ENCODE results near the gene HNF4A.

Gene HNF4A

DNA sequence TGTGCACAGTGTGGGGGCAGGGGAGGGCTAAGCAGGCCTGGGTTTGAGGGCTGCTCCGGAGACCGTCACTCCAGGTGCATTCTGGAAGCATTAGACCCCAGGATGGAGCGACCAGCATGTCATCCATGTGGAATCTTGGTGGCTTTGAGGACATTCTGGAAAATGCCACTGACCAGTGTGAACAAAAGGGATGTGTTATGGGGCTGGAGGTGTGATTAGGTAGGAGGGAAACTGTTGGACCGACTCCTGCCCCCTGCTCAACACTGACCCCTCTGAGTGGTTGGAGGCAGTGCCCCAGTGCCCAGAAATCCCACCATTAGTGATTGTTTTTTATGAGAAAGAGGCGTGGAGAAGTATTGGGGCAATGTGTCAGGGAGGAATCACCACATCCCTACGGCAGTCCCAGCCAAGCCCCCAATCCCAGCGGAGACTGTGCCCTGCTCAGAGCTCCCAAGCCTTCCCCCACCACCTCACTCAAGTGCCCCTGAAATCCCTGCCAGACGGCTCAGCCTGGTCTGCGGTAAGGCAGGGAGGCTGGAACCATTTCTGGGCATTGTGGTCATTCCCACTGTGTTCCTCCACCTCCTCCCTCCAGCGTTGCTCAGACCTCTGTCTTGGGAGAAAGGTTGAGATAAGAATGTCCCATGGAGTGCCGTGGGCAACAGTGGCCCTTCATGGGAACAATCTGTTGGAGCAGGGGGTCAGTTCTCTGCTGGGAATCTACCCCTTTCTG is 76.2 kb downstream of the HNF4A start:
- Mint-ChIP-seq H3K4me3 (no peak overlapping the region), H3K9me3 (no peaks in the 10 kb centered on the region), H3K4me1 (no peaks in the 10 kb centered on the region), H3K27ac (no peak overlapping the region), H3K27me3 (peaks cover 16% of the 10 kb centered on the region)
- ATAC-seq (no peak), DNase-seq (no peak)

DNA sequence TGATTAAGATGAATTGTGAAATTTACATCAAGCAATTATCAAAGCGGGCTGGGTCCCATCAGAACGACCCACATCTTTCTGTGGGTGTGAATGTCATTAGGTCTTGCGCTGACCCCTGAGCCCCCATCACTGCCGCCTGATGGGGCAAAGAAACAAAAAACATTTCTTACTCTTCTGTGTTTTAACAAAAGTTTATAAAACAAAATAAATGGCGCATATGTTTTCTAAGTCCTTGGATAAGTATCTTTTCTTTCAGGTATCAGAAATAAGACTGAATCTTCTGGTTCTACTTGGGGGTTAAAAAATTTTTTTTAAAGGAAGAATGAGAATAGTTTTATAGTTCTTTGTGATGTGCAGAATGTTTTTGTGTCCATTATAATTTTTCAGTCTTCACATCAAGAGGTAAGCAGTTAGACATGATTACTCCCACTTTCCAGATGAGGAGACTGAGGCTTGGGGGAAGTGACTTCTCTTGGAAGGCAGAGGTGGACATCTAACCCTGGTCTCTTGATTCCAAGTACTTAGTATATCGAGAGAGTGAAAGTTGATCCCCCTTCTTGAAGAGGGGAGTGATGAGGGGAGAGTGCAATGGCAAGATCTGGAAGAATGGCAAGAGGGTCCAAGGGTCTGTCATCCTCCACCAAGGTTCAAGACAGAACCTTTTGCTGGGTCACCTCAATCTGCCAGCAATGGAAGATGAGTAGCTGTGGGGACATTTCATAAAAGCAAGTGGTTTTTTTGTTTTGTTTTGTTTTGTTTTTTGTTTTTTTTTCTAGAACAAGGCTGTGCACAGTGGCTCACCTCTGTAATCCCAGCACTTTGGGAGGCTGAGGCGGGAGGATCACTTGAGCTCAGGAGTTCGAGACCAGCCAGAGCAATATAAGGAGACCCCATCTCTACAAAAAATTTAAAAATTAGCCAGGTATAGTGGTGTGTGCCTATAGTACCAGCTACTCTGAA is 77.4 kb downstream of the HNF4A start:
- H3K27ac Mint-ChIP-seq, result no peak overlapping the region

DNA sequence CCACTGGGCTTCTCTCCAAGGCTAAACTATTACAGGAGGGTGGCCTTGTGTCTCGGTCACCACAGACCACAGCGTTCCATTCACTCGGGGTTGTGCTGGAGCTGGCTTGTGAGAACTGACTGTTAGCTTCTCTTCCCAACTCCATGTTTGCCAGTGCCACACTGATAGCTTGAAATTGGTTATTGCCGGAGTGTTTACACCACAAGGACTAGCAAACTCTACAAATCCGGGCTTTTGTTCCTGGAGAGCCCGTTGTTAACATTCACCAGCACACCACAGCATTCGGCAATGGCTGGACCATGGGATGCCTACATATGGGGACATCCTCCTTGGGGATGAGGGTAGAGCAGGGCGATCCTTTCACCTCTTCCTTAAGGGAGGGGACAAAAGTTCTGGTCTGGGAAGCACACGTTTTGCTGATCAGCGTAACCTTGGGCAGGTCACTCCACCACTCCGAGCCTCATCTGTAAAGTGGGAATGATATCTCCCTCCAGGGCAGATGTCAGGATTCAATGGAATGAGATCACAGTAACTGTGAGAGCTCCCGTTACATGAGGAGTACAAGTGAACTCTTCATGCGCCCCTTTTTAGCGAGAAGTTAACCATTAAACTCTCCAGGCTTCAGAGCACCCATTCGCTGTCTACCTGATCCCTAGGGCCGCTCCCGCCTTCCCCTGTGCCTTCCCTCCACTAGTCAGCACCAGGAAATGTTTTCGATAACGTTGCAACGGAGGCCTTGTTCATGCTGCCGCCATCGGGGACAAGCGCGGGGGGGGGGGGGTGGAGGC is 78.4 kb downstream of the HNF4A start:
- Mint-ChIP-seq H3K27ac (no peak overlapping the region), H3K9me3 (no peaks in the 10 kb centered on the region), H3K4me3 (no peak overlapping the region), H3K4me1 (no peaks in the 10 kb centered on the region), H3K27me3 (peaks cover 16% of the 10 kb centered on the region)
- ATAC-seq, result no peak
- DNase-seq, result no peak

More for the DNA sequence above, 77.4 kb downstream of the HNF4A start:
- H3K27me3 Mint-ChIP-seq, result peaks cover 16% of the 10 kb centered on the region
- DNase-seq (no peak), ATAC-seq (no peak)
- no peaks in the 10 kb centered on the region for H3K9me3 Mint-ChIP-seq
- H3K4me3 Mint-ChIP-seq, result no peak overlapping the region
- H3K4me1 Mint-ChIP-seq, result no peaks in the 10 kb centered on the region

DNA sequence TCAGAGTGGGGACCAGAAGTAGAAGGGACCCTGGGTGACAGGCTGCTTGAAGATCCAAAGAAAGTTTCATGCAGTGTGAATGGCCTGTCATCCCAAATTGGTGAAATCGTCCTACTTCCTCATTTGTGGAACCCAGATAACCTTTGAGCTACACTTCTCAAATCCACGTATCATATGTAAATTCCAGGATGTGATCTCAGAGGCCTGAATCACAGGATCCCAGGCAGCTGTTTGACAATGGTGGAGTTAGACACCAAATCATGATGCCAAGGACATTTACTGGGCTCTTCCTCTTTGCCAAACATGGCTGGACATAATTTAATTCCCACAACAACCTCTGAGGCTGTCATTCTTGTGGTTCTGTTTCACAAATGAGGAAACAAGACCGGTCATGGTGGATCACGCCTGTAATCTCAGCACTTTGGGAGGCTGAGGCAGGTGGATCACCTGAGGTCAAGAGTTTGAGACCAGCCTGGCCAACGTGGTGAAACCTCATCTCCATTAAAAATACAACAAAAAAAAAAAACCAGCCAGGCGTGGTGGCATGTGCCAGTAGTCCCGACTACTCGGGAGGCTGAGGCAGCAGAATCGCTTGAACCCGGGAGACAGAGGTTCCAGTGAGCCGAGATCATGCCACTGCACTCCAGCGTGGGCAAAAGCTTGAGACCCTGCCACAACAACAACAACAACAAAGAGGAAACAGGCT is 80.3 kb downstream of the HNF4A start:
- Mint-ChIP-seq H3K27ac (peak overlapping the region in 1 of 2 donors; percentile 7), H3K4me3 (no peak overlapping the region), H3K27me3 (peaks cover 16% of the 10 kb centered on the region), H3K4me1 (no peaks in the 10 kb centered on the region), H3K9me3 (no peaks in the 10 kb centered on the region)
- ATAC-seq, result no peak
- DNase-seq, result no peak

DNA sequence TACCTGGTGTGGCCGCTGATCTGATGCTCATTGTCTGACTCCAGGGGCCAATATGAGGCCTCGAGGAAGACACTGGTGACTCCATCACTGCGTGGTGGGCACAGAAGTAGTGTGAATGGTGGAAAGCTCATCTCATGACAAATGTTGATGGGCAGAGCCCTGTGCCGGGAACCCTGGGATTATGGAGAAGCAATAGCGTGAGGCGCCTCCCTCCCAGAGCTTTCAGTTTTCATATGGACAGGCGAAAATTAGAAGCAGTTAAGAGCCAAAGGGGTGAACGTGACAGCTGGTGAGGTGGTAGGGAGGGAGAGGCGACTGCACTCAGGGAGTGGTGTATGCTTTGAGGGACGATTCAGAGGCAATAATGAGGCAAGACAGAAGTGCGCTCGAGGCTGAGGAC is 80.9 kb downstream of the HNF4A start:
- DNase-seq, result no peak
- Mint-ChIP-seq H3K27me3 (peaks cover 16% of the 10 kb centered on the region), H3K4me1 (no peaks in the 10 kb centered on the region), H3K9me3 (no peaks in the 10 kb centered on the region), H3K27ac (no peak overlapping the region), H3K4me3 (no peak overlapping the region)
- ATAC-seq, result no peak

DNA sequence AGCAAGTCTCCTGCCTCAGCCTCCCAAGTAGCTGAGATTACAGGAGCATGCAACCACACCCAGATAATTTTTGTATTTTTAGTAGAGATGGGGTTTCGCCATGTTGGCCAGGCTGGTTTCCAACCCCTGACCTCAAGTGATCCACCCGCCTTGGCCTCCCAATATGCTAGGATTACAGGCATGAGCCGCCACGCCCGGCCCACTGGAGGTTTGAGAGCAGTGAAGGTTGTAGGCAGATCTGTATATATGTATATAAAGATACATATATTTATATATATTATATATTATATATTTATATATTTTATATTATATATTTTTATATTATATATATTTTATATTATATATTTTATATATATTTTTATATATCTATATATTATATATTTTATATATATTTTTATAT is 82.0 kb downstream of the HNF4A start:
- Mint-ChIP-seq H3K4me1 (no peaks in the 10 kb centered on the region), H3K27me3 (peaks cover 9% of the 10 kb centered on the region), H3K9me3 (no peaks in the 10 kb centered on the region), H3K27ac (no peak overlapping the region), H3K4me3 (no peak overlapping the region)
- DNase-seq (no peak), ATAC-seq (no peak)

DNA sequence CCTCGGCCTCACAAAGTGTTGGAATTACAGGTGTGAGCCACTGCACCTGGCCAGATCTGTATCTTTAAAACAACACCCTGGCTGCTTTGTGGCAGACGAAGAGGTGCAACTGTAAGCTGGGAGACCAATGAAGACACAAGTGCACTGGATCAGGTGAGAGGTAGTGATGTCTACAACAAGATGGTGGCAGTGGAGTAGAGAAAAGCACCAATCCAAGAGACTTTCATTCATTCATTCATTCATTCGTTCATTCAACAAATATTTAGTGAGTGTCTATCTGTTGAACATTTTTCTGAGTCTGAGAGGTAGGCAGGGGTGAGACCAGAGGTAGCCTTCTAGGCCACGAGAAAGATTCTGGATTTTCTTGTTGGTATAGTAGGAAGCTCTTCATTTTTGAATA is 83.3 kb downstream of the HNF4A start:
- no peaks in the 10 kb centered on the region for H3K4me1 Mint-ChIP-seq
- no peaks in the 10 kb centered on the region for H3K27me3 Mint-ChIP-seq
- no peak for ATAC-seq
- H3K4me3 Mint-ChIP-seq, result no peak overlapping the region
- no peaks in the 10 kb centered on the region for H3K9me3 Mint-ChIP-seq
- no peak for DNase-seq
- H3K27ac Mint-ChIP-seq, result no peak overlapping the region

DNA sequence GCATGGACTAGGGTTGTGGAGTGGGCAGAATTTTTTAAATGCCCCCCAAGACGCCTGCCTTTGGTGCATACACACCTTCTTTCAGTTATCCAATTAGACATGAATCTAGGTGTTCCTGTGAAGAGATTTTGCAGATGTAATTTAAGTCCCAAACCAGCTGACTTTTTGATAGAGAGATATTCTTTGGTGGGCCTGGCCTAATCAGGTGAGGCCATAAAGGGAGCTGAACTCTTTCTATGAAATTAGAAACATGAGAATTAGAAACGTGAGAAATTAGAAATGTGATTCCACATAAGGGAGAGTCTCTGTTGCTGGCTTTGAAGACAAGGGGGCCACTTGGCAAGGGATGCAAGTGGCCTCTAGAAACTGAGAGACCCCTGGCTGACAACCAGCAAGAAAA is 83.8 kb downstream of the HNF4A start:
- ATAC-seq, result no peak

DNA sequence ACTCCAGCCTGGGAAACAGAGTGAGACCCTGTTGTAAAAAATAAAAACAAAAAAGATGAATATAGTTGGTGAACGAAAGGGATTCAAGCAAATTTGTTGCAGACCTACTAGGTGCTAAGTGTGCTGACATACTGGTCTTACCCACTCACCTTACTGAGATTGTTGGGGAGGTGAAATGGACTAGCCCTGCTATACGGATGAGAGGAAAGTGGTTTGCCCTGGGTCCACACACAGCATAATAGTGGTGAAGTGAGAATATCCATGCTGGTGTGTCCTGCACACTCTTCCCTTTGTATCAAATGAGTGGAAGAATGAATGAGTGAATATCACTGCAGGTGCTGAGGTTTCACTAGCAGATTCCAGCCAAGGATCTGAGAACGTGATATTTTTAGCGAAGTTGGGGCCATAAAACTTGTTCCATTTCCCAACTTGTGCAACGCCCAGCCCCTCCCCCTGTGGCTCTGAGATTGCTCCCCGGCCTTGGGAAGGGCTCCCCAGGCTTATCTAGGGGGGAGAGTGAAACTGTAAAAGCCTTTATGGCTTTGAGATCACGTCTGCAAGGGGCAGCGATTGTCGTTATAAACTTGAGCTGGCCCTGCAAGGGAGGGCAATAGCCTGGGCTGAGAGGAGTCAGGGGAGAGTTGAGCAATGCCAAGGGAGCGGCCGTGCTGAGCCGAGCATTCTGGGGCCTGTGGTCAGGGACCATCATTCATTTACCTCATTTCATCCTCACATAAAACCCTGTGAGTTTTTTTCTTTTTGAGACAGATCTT is 87.0 kb downstream of the HNF4A start:
- no peaks in the 10 kb centered on the region for H3K27me3 Mint-ChIP-seq
- H3K4me1 Mint-ChIP-seq, result no peaks in the 10 kb centered on the region
- no peak for ATAC-seq
- no peak overlapping the region for H3K27ac Mint-ChIP-seq
- H3K9me3 Mint-ChIP-seq, result no peaks in the 10 kb centered on the region
- DNase-seq, result no peak
- no peak overlapping the region for H3K4me3 Mint-ChIP-seq

More for the DNA sequence above, 83.8 kb downstream of the HNF4A start:
- H3K27ac Mint-ChIP-seq, result no peak overlapping the region
- H3K9me3 Mint-ChIP-seq, result no peaks in the 10 kb centered on the region
- DNase-seq, result no peak
- no peaks in the 10 kb centered on the region for H3K27me3 Mint-ChIP-seq
- H3K4me3 Mint-ChIP-seq, result no peak overlapping the region
- H3K4me1 Mint-ChIP-seq, result no peaks in the 10 kb centered on the region

DNA sequence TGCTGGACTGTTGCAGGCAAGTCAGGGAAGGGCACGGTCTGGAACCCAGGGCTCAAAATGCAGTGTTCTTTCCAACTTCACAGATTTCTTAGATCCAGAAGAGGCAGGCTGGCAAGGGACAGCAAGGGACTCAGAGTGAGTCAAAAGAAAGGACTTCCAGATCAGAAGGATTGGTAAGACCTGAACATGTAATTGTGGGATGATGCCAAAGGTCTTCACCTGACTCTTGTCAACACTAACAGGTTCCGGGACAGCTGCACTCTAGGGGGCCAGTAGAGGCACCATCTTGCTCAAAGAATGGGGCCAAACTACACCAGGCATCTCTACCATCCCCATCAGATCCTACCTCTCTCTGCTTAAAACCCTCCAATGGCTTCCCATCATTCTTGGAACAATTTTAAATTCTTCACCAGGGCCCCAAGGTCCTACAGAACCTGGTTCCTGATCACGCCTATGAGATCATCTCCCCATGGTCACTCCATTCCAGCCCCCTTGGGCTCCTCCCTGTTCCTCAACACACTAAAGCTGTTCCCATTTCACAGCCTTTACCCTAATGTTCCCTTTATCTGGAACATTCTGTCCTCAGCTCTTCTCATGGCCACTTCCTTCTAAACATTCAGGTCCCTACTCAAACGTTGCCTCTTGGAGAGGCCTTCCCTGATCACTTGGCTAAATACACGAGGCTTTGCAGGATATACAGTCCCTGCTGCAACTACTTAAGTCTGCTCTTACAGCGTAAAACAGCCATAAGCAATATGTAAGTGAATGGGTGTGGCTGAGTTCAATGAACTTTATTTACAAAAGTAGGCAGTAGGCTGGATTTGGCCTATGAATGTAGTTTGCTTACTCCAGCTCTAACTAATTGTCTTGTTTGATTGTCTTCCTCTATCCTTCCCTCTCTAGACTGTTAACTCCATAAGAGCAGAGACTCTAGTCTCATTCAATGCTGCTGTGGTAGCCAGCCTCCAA is 90.5 kb downstream of the HNF4A start:
- Mint-ChIP-seq H3K4me3 (no peak overlapping the region), H3K27ac (no peak overlapping the region), H3K4me1 (no peaks in the 10 kb centered on the region), H3K27me3 (no peaks in the 10 kb centered on the region), H3K9me3 (no peaks in the 10 kb centered on the region)
- DNase-seq, result no peak
- ATAC-seq, result no peak

DNA sequence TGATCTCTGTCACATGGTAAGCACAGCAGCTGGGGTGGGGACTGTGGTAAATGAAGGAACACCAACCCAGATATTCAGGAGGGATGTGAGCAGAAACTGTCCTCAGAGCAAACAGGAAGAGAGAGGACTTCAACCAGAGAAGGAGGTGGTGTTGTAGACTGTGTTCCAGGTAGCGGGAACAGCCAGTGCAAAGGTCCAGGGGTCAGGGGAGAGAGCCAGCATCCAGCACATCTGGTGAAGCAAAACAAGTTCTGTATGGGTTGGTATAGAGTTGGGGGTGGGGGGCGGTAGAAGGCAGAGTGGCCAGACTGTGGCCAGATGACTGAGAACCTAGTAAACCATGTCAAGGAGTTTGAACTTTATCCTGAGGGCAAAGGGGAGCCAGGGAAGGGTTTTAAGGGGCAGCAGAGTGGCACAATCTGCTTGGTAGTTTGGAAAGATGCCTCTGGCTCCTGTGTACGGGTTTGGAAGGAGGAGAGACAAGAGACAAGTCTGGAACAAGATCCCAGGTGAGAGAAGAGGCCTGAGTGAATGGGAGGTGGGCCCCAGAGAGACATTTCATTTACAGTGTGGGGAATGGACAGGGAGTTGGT is 92.4 kb downstream of the HNF4A start:
- ATAC-seq (no peak), DNase-seq (no peak)
- Mint-ChIP-seq H3K27ac (no peak overlapping the region), H3K9me3 (no peaks in the 10 kb centered on the region), H3K4me1 (no peaks in the 10 kb centered on the region), H3K27me3 (no peaks in the 10 kb centered on the region), H3K4me3 (no peak overlapping the region)

DNA sequence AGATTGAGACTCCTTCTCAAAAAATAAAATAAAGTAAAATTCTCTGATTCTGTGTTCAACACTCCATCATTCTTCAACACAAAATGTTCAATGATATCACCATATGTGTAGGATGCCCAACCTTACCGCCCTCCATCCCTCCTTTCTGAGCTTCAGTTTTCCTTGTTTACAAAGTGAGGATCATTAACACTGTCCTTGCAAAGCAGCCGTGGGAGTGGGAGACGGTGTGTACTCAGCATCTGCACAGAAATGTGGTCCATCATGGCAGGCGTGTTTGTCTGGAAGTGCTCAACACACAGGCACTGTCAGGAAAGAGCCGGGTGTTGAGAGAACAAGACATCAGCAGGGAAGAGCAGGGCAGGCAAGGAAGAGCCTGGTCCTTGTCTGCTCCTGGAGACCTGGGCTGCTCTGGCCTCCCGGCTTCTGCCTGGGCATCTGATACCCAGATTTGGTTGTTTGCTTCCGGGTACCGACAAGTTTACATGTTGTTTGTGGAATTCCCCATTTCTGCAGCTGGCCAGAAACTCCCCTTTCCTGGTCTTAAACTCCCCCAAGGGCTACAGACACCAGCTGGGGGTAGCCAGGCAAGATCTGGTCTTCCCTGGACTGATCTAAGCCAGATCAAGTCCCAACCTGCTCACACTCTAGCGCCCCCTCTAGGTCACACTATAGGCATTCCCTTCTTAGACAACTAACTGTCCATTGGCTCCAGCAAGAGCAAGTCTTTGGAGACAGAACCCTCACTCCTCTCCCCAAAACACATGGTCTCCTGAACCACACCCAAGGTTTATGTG is 93.5 kb downstream of the HNF4A start:
- H3K9me3 Mint-ChIP-seq, result no peaks in the 10 kb centered on the region
- ATAC-seq (no peak), DNase-seq (no peak)
- no peaks in the 10 kb centered on the region for H3K4me1 Mint-ChIP-seq
- H3K4me3 Mint-ChIP-seq, result no peak overlapping the region
- H3K27me3 Mint-ChIP-seq, result no peaks in the 10 kb centered on the region
- no peak overlapping the region for H3K27ac Mint-ChIP-seq

DNA sequence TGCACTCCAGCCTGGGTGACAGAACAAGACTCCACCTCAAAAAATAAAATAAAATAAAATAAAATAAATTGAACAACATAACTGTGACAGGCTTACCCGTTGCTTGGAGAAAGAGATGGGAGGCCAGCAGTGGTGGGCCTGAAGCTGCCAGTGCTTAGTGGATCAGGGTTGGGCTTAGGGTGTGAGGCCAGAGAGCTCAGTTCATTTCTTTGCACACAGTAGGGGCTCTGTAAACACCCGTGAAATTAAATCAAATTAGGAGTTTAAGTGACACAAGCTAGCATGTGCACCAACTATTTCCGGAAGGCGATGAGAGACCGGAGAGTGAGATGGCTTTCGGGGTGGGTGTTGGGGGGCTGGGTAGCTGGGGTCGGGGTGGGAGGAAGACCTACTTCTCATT is 94.4 kb downstream of the HNF4A start:
- Mint-ChIP-seq H3K4me3 (no peak overlapping the region), H3K27me3 (no peaks in the 10 kb centered on the region), H3K27ac (no peak overlapping the region), H3K9me3 (no peaks in the 10 kb centered on the region), H3K4me1 (no peaks in the 10 kb centered on the region)
- DNase-seq (no peak), ATAC-seq (no peak)

Measured in stimulated activated naive CD8-positive, alpha-beta T cell treated with anti-CD3 and anti-CD28 coated beads, Interleukin-15, amount 100 ng/mL, for 72 hours (primary cell).